Measurements from ENCODE around the gene VTI1A.

VTI1A gene

DNA sequence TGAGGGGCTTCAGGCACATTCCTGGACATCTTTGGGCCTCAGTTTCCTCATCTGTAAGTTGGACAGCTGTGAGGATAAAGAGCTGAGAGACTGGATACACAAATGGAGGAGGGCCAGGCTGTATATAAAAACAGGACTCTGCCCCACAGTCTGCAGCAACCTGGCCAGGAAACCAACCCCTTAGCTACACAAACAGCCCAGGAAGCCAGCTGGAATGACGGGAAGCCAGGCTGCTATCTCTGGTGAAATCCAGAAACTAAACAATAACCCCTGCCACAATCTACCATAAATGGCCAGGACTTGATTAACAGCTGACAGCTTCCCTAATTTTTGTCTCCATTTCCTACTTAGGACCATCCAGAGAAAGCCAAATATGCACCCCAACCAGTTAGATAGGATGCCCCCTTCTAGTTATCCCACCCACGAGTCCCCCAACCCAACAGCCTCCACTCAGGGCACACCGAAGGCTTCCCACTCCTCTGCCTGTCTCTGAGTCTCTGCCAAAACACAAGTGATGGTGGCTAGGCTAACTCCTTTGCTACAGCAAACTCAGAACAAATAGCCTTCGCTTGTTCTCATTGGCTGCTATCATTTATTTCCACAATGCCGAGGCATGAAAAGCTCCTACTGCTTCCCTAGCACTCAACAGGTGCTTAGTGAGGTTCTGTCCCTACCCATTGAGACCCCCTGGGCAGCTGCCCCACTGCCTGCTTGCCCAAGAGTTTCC is 393.1 kb downstream of the VTI1A start:
- Histone ChIP-seq H3K9me3 (ENCODE audit: insufficient read depth, low read depth, low read length) (no peaks in the 10 kb centered on the region), H3K27me3 (ENCODE audit: insufficient read depth, low read length) (no peaks in the 10 kb centered on the region), H3K4me1 (ENCODE audit: insufficient read depth, low read length) (peaks cover 14% of the 10 kb centered on the region; the same call in 1 of the 2 replicates), H3K4me3 (ENCODE audit: low read length) (no peak overlapping the region), H3K9ac (ENCODE audit: low read depth, low read length) (no peak overlapping the region), H3K27ac (ENCODE audit: low read length) (no peak overlapping the region), H3K36me3 (ENCODE audit: insufficient read depth, low read depth, low read length) (no peaks in the 10 kb centered on the region)

- Histone ChIP-seq H3K27me3 (ENCODE audit: insufficient read depth, low read length) (no peaks in the 10 kb centered on the region), H3K4me3 (ENCODE audit: low read length) (no peak overlapping the region), H3K27ac (ENCODE audit: low read length) (no peak overlapping the region), H3K4me1 (ENCODE audit: insufficient read depth, low read length) (peaks cover 6% of the 10 kb centered on the region; the same call in 1 of the 2 replicates), H3K36me3 (ENCODE audit: insufficient read depth, low read depth, low read length) (no peaks in the 10 kb centered on the region), H3K9ac (ENCODE audit: low read depth, low read length) (no peak overlapping the region), H3K9me3 (ENCODE audit: insufficient read depth, low read depth, low read length) (no peaks in the 10 kb centered on the region)
Measured at GRCh38 chr10:112841549-112841948, 394.5 kb downstream of the VTI1A start.

GRCh38 chr10:112842832-112843360 is 395.9 kb downstream of the VTI1A start:
- H3K9ac ChIP-seq (ENCODE audit: low read depth, low read length): no peak overlapping the region

DNA sequence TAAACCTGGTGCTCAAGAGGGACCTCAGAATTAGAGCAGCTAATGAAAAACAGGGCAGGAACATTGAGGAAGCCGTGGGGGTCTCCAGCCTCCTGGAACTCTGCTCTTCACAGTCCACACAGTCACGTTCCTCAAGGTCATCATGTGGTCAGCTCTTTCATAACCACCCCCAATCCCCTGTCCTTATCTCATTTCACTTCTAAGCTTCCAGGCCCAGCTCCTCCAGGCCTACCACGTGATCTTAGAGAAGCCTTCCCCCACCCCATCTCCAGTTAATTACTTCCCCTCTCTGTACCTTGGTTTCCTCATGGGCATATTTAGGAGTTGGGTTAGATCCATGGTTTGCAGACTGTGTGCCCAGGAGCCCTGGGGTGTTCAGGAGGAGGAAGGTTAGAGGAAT is 396.6 kb downstream of the VTI1A start:
- no peak overlapping the region for H3K27ac ChIP-seq (ENCODE audit: low read length)
- peaks cover 16% of the 10 kb centered on the region for H3K9me3 ChIP-seq (ENCODE audit: insufficient read depth, low read depth, low read length)
- no peak overlapping the region for H3K9ac ChIP-seq (ENCODE audit: low read depth, low read length)

More at GRCh38 chr10:112842832-112843360, 395.9 kb downstream of the VTI1A start:
- H3K9me3 ChIP-seq (ENCODE audit: insufficient read depth, low read depth, low read length): peaks cover 9% of the 10 kb centered on the region
- H3K4me3 ChIP-seq (ENCODE audit: low read length): no peak overlapping the region
- H3K36me3 ChIP-seq (ENCODE audit: insufficient read depth, low read depth, low read length): no peaks in the 10 kb centered on the region
- peaks cover 6% of the 10 kb centered on the region; the same call in 1 of the 2 replicates for H3K4me1 ChIP-seq (ENCODE audit: insufficient read depth, low read length)
- H3K27me3 ChIP-seq (ENCODE audit: insufficient read depth, low read length): no peaks in the 10 kb centered on the region
- no peak overlapping the region for H3K27ac ChIP-seq (ENCODE audit: low read length)

DNA sequence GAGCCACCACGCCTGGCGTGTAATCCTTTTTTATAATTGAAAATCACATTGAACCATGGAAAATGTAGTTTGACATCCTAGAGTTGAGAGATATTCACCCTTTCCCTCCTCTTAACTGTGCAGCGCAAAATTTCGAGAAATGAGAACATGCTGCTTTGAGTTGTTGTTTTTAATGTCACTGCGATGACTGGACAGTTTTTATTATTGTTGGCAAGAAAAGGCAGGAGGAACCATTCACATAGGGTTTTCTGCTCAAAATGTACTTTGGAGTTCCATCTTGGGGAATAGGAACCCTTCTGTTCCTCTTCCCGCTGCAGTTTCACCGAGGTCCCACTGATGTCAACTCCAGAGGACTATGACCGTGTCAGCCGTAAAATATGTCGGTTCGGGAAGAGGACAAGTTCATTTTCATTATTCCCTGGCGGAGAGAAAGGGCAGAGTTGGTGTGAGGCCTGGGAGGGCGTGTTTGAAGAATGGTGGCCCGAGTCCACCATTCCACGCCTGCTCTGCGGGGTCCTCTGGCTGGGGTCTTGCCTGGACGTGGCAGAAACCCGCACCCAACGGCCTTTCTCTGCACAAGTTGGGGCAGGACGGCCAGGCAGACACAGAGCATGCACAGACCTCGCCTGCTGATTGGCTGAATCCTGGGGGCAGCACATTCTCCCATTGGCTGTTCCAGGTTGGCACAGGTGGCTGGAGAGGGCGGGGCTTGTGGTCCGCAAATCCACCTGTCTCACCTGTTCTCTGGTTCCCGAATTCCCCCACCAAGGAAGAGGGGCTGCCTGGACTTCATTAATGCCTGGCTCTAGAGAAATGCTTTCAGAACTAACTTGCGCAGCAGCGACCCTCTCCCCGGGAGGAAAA is 397.9 kb downstream of the VTI1A start:
- Histone ChIP-seq H3K4me3 (ENCODE audit: low read length) (no peak overlapping the region), H3K4me1 (ENCODE audit: insufficient read depth, low read length) (no peaks in the 10 kb centered on the region), H3K27ac (ENCODE audit: low read length) (no peak overlapping the region), H3K36me3 (ENCODE audit: insufficient read depth, low read depth, low read length) (no peaks in the 10 kb centered on the region), H3K27me3 (ENCODE audit: insufficient read depth, low read length) (no peaks in the 10 kb centered on the region), H3K9ac (ENCODE audit: low read depth, low read length) (no peak overlapping the region), H3K9me3 (ENCODE audit: insufficient read depth, low read depth, low read length) (peaks cover 16% of the 10 kb centered on the region)

More for the DNA sequence above, 396.6 kb downstream of the VTI1A start:
- no peaks in the 10 kb centered on the region for H3K27me3 ChIP-seq (ENCODE audit: insufficient read depth, low read length)
- H3K4me3 ChIP-seq (ENCODE audit: low read length): no peak overlapping the region
- peaks cover 5% of the 10 kb centered on the region; the same call in 1 of the 2 replicates for H3K4me1 ChIP-seq (ENCODE audit: insufficient read depth, low read length)
- H3K36me3 ChIP-seq (ENCODE audit: insufficient read depth, low read depth, low read length): no peaks in the 10 kb centered on the region

GRCh38 chr10:112847778-112848177 is 400.8 kb downstream of the VTI1A start:
- Histone ChIP-seq H3K27ac (ENCODE audit: low read length) (no peak overlapping the region), H3K4me1 (ENCODE audit: insufficient read depth, low read length) (no peaks in the 10 kb centered on the region), H3K36me3 (ENCODE audit: insufficient read depth, low read depth, low read length) (no peaks in the 10 kb centered on the region), H3K9me3 (ENCODE audit: insufficient read depth, low read depth, low read length) (peaks cover 16% of the 10 kb centered on the region), H3K9ac (ENCODE audit: low read depth, low read length) (no peak overlapping the region), H3K4me3 (ENCODE audit: low read length) (no peak overlapping the region), H3K27me3 (ENCODE audit: insufficient read depth, low read length) (no peaks in the 10 kb centered on the region)

DNA sequence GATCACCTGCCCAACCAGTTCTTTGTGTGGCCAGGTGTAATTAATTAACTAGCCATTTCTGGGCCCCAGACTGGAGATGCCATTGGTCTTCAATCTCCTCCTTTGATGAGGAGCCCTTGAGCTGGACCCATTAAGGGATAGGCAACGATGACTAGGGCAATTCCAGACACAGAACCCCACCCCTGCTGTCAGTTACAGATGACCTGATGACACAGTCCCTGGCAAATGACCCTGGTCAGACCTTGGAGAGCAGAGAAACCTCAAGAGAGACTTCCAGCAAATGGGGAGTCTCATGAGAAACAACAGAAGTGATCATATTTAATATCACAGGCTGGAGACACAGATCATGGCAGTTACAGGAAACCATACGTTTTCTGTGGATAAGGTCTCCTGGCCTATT is 401.2 kb downstream of the VTI1A start:
- H3K27ac ChIP-seq (ENCODE audit: low read length): no peak overlapping the region
- H3K9me3 ChIP-seq (ENCODE audit: insufficient read depth, low read depth, low read length): peaks cover 16% of the 10 kb centered on the region
- H3K36me3 ChIP-seq (ENCODE audit: insufficient read depth, low read depth, low read length): no peaks in the 10 kb centered on the region
- H3K4me1 ChIP-seq (ENCODE audit: insufficient read depth, low read length): no peaks in the 10 kb centered on the region
- no peaks in the 10 kb centered on the region for H3K27me3 ChIP-seq (ENCODE audit: insufficient read depth, low read length)
- H3K4me3 ChIP-seq (ENCODE audit: low read length): no peak overlapping the region
- no peak overlapping the region for H3K9ac ChIP-seq (ENCODE audit: low read depth, low read length)

DNA sequence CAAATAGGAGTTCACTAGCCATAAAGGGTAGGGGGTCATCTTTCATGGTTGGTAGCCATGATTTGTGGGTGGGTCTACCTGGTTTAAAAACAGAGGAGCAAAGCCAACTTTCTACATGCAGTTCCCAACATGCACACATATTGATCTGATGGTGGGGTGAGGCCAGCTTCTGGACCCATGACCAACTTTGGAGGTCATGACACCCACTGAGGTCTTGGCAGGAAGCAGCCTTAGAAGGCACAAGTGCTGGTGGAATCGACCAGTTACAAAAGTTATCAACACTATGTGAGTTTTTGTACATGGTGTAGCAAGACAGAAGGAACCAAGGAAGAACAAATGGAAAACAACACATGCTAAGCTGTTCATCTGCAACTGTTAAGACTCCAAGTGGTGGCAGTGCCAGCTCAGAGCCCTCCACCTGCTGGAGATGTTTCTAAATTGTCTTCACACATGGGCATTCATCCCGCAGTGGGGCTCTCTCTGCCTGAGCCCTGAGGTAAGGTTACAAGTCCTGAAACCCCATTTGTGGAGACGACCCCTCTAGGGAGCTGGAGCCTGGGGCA is 401.9 kb downstream of the VTI1A start:
- H3K4me3 ChIP-seq (ENCODE audit: low read length): no peak overlapping the region
- peaks cover 16% of the 10 kb centered on the region for H3K9me3 ChIP-seq (ENCODE audit: insufficient read depth, low read depth, low read length)
- H3K4me1 ChIP-seq (ENCODE audit: insufficient read depth, low read length): no peaks in the 10 kb centered on the region

DNA sequence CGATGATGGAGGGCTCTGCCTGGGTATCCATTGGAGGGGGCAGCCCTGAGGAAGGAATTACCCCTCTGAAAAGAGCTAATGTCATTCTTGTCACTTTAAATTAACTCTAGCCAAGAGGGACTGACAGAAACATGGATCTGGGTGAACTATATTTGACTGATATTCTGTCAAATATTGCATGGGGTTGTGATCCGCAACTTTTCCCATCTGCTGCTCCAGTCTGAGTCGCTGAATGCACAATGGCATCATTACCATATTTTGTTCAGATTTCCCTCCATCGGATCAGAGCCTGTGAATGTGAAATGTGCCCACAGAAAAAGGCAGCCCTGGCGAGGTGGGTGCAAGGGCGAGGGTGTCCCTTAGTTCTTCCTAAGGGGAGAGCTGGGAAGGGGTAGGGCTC is 402.5 kb downstream of the VTI1A start:
- H3K4me3 ChIP-seq (ENCODE audit: low read length): no peak overlapping the region
- H3K9me3 ChIP-seq (ENCODE audit: insufficient read depth, low read depth, low read length): peaks cover 16% of the 10 kb centered on the region
- no peaks in the 10 kb centered on the region for H3K36me3 ChIP-seq (ENCODE audit: insufficient read depth, low read depth, low read length)
- H3K9ac ChIP-seq (ENCODE audit: low read depth, low read length): no peak overlapping the region
- no peaks in the 10 kb centered on the region for H3K4me1 ChIP-seq (ENCODE audit: insufficient read depth, low read length)
- H3K27me3 ChIP-seq (ENCODE audit: insufficient read depth, low read length): no peaks in the 10 kb centered on the region
- no peak overlapping the region for H3K27ac ChIP-seq (ENCODE audit: low read length)

More for the DNA sequence above, 401.9 kb downstream of the VTI1A start:
- Histone ChIP-seq H3K27ac (ENCODE audit: low read length) (no peak overlapping the region), H3K27me3 (ENCODE audit: insufficient read depth, low read length) (no peaks in the 10 kb centered on the region), H3K9ac (ENCODE audit: low read depth, low read length) (no peak overlapping the region), H3K36me3 (ENCODE audit: insufficient read depth, low read depth, low read length) (no peaks in the 10 kb centered on the region)

DNA sequence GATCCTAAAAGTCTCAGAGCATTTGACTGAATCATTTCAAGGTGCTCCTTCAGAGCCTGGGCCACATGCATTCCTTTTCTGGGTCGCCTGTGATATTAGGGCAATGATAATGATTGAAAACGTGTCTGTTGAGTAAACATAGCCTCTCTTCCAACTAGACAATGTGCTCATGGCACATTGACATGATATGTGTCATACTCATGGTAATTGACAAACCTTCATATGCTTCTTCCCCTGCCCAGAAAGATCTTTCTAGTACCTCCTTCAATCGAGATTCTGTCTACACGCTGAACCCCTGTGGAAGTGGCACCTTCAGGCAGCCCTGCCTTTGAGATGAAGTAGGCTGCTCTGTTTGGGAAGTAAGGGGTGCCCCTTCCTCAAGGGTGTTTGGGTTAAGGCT is 404.2 kb downstream of the VTI1A start:
- Histone ChIP-seq H3K36me3 (ENCODE audit: insufficient read depth, low read depth, low read length) (no peaks in the 10 kb centered on the region), H3K27ac (ENCODE audit: low read length) (no peak overlapping the region), H3K9ac (ENCODE audit: low read depth, low read length) (no peak overlapping the region), H3K4me3 (ENCODE audit: low read length) (no peak overlapping the region), H3K4me1 (ENCODE audit: insufficient read depth, low read length) (no peaks in the 10 kb centered on the region), H3K9me3 (ENCODE audit: insufficient read depth, low read depth, low read length) (peaks cover 16% of the 10 kb centered on the region), H3K27me3 (ENCODE audit: insufficient read depth, low read length) (no peaks in the 10 kb centered on the region)

DNA sequence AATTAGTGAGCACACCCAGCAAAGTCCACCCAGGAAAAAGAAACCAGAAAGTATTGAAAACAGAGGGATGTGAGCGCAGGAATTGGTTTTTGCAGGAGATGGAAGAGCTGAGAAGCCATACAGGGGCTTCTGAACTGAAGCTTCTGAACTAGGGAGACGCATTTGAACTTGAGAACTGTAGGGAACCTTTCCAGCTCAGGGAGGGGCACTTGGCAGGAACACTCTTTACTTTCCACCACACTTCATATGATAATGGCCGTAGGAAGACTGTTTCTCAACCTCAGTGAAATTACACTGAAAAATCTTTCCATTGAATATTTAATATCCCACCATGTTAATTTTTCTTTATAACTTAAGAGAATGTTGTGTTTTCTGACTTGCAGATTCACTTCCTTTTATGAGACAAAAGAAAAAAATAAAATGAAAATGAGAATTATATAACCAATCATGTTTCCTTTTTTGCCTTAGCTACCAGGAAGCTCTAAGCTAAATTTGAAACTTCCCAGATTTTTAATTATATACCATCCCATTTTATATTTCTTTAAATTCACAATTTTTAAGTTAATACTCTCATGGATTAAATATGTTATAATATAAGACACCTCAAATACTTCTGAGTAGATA is 404.7 kb downstream of the VTI1A start:
- peaks cover 16% of the 10 kb centered on the region for H3K9me3 ChIP-seq (ENCODE audit: insufficient read depth, low read depth, low read length)
- H3K27me3 ChIP-seq (ENCODE audit: insufficient read depth, low read length): no peaks in the 10 kb centered on the region
- H3K27ac ChIP-seq (ENCODE audit: low read length): no peak overlapping the region
- H3K36me3 ChIP-seq (ENCODE audit: insufficient read depth, low read depth, low read length): no peaks in the 10 kb centered on the region
- H3K4me3 ChIP-seq (ENCODE audit: low read length): no peak overlapping the region
- H3K4me1 ChIP-seq (ENCODE audit: insufficient read depth, low read length): no peaks in the 10 kb centered on the region
- H3K9ac ChIP-seq (ENCODE audit: low read depth, low read length): no peak overlapping the region

All from iPS-20b (cell line).